H4 (cell line): Measurements from ENCODE around the gene BRD1. TPM values are rescaled to one million over a fixed set of nuclear protein-coding genes. Genes with fewer than 3 reads are reported as not detected.
A peak's percentile ranks its signal among the peaks of the same experiment; 100 is the strongest.
"Not testable (repeated sequence)": the region's sequence is repeated elsewhere in the genome, so short reads cannot be mapped to it uniquely, and the experiment has no call there.

ENCODE experiments used
- DNase-seq: peaks from one replicate; pipeline ENCODE4 v3.0.0-alpha.2; 2015; ENCODE audit warnings: low spot score
- total RNA-seq: library from RNA; depleted of rRNA; stranded (reverse); fragments of >200 nt; shearing (Covaris generic); gene quantifications from 2 replicates; pipeline ENCODE4 v1.2.3, GENCODE V29; 2014

The BRD1 gene
- total RNA-seq, 1 experiment from 2014 or later, result 7.3 TPM

DNA sequence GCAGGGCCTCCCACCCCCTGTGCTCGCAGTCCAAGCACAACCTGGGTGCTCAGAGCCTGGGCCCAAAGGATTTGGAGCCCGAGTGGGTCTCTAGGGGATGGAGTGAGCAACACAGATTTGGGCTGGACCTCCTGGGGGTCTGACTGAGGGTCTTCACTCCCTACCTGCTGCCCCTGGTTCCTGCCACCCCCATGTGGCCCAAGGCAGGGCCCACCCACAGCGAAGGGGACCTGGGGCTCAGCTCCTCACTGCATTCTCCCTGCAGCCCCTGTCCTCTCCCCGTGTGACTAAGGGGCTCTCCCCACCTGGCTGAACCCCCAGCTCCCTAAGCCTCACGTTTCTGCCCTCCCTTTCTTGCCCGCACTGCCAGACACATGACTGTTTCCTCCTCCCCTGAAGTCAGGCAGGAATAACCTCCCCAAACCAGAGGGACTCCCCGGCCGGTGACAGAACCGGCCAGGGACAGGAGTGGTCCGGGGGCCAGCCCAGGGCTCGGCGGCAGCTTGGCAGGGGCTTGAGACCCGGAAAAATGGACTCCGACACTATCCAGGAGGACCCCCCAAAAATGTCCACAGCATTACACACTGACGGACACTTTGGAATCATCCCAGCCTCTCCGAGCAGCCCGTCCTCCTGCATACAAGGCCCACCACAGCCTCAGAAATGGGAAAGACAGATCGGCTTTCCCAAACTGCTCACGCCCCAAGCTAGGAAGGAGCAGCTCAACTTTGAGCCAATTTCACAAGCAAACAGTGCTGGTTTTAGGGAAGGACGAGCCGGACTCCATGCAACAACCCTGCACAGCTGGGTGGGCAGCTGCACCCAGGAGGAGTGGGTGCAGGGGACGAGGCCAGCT, 57.8 kb downstream of the BRD1 start:
- no peak for DNase-seq

DNA sequence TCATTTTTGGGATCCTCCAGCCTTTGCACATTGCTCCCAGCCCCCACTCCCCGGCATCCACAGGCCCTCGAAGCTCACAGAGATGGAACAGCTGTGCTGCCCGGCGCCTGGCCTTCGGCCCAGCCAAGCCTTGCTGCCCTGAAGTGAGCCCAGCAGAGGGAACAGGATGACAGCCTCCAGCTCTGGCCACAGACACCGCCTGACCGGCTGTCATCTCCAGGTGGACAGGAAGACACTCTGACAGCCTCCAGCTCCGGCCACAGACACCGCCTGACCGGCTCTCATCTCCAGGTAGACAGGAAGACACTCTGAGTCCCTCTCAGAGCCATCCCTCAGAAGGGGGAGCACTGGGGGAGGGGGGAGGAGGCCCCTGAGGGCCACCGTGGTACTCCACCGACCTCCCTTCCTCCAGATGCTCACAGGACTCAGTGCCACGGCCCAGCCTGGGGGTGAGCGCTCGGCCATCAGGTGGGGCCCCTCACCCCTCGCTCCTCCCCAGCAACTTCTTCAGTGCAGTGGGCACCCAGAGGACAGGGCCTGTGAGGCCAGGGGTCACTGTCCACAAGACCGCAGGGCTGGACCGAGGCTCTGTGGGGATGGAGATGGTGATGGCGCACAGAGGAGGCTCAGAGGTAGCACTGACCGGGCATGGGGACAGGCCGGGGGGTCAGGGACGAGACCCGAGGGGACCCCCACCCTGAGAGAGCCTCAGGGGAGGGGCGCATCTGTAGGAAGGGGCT, 58.6 kb downstream of the BRD1 start:
- DNase-seq, result no peak

DNA sequence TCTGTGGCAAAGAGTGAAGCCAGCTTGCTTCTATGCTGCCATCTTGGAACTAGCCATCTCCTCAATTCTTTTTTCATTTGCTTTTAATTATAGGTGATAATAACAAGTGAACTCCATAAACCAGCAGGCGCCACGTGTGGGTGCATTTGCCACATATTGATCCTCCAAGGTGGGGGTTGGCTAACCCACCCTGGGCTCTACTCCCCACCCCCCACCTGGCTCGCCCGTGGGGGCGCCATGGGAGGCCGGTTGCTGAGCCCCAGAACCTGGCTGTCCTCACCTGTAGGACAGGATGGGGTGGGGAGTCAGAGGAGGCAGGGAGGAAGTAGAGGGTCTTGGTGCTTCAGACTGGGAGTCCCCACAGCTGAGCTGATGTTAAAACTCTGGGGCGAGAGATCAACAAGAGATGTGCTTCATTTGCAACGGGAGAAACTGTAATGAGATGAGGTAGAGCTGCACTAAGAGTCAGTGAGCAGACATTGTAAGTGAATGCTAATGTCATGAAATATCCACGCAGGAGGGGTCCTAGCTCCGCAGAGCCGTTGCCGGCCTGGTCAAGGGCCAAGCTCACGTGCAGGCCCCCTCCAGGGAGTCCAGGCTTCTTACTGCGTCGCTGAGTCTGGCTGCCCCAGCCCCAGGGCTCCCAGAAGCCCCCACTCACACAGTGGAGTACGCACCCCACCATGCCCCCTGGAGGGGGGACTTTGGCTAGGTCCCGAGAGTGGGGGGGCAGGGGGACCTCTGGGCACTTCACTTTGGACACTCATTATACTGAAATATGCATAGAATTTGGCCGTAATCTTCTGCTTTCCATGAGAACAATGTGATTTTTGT, 59.4 kb downstream of the BRD1 start:
- DNase-seq, result no peak

DNA sequence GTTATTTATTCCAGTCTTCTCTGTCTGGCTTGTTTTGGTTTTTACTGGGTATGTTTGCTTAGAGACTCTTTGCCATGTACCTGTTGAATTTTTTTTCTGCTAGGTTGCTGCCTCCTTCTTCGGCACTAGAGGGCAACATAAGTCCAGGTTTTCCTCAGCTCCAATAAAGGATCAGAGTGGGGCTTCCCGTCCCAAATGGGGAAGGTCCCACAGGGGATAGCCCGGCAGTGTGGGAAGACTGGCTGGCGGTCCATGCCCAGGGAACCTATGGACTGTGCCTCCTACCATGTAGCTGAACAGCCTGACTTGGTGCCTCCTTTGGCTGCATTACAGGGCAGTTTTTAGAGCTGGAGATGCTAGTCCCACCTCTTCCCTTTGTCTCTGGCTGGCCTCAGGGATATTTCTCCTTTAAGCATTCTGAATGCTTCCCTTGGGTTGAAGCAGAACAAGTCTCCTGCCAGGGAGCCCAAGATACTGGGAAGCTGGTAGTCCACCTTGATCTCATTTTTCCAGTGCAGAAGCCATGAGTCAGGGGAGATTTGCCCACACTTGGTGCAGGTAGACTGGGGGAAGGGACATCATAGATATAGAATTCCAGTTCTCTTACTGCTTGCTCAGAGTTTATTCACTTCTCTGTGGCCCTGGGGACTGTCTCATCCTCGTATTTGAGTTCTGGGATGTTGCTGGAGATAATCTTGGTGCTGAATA, 60.2 kb downstream of the BRD1 start:
- DNase-seq, result peak; percentile 58

DNA sequence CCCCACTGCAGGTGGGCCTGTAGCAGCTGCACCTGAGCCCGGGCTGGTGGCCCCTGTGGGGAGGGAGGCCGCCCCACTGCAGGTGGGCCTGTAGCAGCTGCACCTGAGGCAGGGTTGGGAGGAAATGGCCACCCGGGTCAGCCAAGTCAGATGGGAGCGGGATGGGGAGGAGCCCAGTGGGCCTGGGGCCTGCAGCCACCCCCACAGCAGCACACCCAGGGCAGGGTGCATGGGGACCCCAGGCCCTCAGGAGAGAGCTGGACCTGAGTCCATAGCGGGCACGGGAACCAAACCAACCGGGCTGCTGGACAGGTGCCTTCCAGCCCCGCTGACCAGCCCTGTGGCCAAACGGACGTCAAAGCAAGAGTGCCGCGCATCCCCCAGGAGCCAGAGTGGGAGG, 61.7 kb downstream of the BRD1 start:
- no peak for DNase-seq

DNA sequence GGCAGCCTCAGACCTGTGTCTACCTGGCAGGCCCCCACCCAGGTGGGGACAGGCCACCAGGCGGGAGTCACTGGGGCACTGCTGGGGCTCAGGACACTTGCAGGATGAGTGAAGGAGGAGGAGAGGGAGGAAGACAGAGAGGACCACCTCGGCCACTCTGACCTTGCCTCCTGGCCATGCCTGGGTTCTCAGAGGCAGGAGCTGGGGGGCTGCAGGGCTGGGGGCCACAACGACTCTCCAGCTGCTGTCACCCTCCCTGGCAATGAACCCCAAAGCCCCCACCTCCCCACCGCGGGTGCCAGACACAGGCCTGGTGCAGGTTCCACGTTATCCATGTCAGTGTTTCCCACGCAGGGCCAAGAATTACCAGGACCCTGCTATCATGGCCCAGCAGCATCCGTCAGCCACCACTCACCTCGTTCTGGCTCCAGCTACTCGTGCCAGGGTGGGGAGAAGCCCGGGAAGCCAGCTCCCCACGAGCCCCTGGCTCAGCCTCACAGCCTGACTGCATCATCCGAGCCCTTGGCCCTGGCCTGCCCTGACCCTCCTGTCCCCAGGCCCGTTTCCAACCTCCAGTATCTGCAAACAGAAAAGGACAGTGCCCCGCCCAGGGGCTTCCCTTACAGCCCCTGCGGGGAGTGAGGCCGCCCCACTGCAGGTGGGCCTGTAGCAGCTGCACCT, 62.4 kb downstream of the BRD1 start:
- DNase-seq, result no peak

DNA sequence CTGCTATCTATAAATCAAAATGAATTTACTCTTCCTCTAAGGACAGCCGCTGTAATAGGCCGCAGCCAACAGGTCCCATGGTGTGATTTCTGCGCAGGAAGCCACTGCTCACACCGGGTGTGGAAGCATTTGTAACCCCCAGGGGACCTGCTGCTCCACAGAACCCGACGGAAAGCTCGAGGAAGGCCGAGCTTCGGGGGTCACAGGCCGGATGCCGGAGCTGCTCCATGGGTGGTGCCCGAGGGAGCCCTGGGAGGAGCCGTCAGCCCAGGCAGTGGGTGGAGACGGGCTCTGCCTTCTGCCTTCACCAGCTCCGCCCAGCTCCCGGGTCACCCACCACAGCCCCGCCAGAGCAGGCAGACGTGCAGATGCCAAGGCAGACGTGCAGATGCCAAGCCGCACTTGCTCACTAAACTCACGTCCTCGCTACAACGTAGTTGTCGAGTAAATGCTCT, 63.5 kb downstream of the BRD1 start:
- no peak for DNase-seq

DNA sequence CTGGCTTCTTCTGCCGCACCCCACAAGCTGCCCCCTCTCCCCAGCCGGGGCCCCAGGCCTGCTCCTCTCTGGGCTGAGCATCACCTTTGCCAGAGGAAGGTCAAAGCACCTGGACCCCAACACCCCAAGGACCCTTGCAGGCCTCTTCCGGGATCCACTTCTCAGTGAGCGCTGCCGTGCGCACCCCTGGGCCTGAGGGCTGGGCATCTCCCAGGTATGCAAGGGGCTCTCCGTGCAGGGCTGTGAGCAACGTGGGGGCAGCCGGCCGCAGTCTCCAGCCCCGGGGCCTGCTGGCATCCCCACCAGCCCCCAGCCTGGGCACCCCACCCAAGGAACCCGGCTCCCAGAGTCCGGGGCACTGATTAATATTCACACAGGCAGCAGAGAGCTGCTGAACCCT, 64.0 kb downstream of the BRD1 start:
- DNase-seq, result no peak

DNA sequence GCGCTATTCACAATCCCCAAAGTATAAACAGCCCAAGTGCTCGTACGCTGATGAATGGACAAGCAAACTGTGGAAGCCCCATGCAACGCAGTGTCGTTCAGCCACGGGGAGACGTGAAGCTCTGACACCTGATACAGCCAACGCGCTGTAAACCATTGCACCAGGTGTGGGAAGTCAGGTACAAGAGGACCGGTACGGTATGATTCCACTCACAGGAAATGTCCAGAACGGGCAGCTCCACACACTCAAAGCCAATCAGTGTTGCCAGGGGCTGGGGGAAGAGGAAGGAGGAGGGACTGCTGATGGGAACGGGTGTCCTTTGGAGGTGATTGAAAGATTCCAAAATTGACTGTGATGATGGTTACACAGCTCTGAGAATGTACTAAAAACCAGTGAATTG, 64.5 kb downstream of the BRD1 start:
- no peak for DNase-seq

DNA sequence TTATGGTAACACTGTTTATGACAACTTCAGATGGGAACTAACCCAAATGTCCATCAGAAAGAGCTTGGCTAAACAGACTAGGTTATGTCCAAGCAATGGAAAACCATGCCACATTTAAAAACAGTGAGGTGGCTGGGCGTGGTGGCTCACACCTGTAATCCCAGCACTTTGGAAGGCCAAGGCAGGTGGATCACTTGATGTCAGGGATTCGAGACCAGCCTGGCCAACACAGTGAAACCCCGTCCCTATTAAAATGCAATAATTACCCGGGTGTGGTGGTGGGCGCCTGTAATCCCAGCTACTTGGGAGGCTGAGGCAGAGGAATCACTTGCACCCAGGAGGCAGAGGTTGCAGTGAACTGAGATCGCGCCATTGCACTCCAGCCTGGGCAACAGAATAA, 65.1 kb downstream of the BRD1 start:
- DNase-seq, result not testable (repeated sequence)

DNA sequence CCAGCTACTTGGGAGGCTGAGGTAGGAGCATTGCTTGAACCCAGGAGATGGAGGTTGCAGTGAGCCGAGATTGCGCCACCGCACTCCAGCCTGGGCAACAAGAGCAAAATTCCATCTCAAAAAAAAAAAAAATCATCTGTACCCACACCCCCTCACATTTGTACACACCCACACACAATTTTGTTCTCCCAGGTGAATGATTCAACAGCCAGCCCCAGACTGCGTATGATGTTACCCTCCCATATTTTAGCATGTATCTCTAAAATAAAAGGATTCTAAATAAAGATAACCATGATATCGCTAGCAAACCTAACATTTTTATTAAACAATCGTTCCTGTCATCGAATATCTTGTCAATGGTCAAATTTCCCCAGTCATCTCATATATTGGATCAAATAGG, 65.8 kb downstream of the BRD1 start:
- no peak for DNase-seq

DNA sequence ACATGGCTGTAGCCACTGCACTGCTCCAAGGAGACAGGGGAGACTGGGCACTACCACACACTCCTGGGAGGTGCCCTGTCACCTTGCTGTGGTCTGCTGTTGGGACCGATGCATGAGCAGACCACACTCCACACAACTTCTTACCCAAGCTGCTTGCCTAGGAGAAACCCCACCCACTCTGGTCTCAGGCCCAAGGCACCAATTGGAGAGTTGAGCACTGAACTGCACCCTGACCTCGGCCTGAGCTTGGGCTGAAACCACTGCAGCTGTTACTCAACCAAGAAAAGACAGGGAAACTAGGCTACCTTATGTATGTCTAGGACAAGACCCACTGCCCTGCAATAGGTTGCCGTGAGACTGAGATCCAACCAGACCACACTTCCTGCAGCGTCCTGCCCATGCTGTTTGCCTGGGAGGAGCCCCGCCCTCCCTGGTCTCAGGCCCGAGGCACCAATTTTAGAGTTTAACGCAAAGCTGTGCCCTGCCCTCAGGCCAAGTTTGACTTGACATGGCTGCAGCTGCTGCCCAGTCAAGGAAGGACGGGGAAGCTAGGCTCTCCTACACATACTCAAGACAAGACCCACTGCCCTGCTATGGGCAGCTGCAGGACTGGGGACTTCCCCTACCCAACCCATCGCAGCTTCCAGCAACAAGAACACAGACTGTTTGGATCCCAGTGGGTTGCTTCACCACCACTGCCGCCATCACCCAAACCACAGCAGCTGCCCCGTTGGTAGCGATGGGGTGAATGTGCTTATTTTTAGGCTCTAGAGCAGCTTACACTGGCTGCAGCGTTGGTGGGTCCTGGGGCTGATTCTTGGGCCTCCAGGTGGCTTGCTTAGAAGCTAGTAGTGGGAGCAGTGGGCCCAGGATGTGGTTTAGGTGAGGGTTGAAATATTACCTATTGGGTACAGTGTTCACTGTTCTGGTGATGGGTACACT, 66.8 kb downstream of the BRD1 start:
- no peak for DNase-seq

DNA sequence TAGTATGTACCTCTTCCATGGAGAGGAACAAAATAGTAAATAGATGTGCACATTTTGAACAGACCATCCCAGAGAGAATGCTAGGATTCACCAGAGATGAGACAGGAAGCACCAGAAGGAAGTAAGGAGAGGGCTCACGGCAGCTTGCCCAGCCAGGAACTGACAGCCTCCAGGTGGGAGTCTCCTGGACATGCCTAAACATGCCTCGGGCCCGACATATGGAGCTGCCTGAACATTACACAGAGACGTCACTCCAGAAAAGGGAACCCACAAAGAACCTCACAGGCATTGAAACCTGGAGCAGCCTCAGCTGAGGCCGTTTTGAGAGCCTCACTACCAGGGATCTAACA, 67.4 kb downstream of the BRD1 start:
- no peak for DNase-seq

DNA sequence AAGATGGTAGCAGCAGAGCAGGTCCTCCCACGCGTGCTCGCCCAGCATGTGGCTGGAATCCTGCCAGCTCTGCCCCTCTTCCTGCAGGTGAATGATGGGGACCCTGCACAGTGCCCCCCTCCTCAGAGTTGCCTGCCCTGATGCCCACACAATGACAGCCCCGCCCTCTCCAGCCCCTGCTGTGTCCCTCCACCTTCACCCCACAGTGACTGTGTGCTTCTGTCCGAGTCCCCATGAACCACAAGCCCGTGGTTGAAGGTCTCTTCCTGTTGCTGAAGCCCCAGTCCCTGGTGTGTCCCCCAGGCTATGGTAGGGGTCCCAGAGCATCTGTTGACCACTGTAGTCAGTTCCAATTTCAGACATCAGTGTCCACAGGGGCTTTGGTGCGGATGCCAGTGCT, 71.0 kb downstream of the BRD1 start:
- no peak for DNase-seq

DNA sequence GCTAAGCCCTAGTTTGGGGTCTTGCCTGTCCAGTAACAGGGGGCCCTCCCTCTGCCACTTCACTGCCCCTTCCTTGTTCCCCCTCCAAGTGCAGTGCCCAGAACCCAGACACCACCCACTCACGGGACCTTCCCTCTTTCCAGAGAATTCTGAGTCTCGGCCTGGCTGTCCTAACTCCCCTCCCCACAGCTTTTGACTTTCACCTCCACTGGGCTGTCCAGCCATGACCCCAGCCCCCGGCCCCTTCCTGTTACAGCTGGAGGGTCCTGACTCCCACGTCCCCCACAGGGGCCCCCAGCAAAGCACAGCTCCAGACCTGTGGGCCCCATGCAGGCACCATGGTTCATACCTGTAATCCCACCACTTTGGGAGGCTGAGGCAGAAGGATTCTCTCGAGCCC, 71.5 kb downstream of the BRD1 start:
- no peak for DNase-seq

DNA sequence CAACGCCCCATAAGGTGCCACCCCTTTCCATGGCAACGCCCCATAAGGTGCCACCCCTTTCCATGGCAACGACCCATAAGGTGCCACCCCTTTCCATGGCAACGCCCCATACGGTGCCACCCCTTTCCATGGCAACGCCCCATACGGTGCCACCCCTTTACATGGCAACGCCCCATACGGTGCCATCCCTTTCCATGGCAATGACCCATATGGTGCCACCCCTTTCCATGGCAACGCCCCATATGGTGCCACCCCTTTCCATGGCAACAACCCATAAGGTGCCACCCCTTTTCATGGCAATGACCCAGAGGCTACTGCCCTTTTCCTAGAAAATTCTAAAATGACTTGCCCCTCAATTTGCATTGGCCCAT, 72.1 kb downstream of the BRD1 start:
- DNase-seq, result no peak

DNA sequence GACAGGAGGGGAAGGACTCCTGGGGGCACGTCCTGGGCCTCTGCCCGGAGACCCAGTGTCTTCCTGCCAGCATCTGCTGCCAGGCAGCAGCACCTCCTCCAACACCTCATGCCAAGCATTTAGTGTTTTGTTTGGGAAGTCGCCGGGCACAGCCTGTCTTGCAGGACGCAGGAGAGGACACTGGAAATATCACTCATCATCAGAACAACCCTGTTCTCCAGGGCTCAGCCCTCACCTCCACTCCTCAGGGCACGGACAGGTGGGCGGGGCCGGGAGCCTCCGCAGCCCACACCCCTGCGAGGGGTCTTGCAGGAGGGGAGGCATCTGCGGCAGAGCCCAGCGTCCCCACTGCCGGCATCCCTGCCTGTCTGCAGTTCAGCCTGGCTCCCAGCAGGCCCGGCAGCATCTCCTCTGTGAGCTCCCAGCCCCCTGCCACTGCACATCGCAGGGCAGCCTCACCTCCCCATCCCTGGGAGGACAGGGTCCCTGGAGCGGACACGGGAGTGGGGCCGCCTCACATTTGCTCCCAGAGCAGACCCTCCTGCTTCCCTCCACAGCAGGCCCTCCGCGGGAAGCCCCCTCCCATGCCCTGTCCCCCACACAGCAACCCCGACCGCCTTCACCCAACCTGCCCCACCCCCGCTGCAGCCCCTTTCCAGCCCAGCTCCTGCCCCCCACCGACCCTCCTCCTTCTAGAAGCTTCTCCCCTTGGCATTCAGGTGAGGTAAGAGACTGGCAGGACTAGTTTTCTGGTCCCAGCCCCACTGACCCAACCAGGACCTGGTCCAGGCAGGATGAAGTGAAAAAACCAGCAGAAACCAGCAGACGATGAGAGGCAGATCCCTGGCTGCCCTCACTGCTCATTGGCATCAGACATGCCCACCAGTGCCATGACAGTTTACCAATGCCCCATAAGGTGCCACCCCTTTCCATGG, 72.7 kb downstream of the BRD1 start:
- DNase-seq, result no peak

DNA sequence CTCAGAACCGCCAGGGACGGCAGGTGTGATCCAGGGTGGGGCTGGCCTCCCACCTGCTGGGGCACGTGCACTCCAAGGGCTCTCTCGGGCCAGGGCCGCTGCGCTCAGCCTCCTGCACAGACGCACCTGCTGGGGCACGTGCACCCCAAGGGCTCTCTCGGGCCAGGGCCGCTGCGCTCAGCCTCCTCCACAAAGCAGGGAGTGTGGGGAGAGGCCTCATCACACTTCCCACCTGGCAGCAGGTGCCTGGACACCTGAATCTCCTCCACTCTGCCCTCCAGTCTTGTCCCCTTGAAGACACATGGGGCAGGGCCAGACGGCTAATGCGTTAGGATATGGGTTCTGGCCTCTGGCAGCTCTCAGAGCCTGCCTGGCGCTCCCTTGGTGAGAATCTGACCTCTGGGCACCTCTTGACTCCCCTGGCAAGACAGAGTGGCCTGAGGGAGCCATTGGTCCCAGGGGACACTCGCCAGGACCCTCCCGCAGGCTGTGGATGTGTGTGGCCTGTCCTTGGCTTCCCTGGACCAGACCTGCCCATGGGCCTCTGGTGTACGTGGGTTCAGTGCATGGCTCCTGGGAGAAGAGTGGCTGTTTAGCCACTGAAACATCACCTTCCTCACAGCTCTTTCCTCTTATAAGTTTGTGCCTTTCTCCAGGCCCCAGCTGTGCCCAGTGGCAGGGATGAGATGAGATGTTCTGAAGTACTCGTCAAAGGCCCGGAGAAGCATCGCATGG, 73.5 kb downstream of the BRD1 start:
- DNase-seq, result no peak
